CD8-positive, alpha-beta memory T cell (primary cell): ENCODE results near the gene TMEM131L. TPM values are rescaled to one million over a fixed set of nuclear protein-coding genes. Genes with fewer than 3 reads are reported as not detected.
"Not testable (repeated sequence)": the region's sequence is repeated elsewhere in the genome, so short reads cannot be mapped to it uniquely, and the experiment has no call there.

Source experiments
- CTCF ChIA-PET: fragments of 350-600 bp; sonication (Branson Sonifier 250); formaldehyde crosslinking; loops from one replicate; lab custom pipeline; 2021; ENCODE audit warnings: antibody characterized with exemption; lab: Charles Lee
- POLR2A ChIA-PET: fragments of 350-600 bp; sonication (Branson Sonifier 250); formaldehyde crosslinking; loops from one replicate; lab custom pipeline; 2021; ENCODE audit warnings: antibody characterized with exemption; lab: Charles Lee
- DNase-seq, 5 donors: peaks; one replicate each; pipeline versions ENCODE4 v3.0.0 to v3.0.0-alpha.2; 2020 to 2022; ENCODE audit warnings: mixed read lengths in 1 of 5
- H3K27ac ChIP-seq: one replicate; pipeline ENCODE4 v1.7.0; 2013; ENCODE audit warnings: low read depth, mild to moderate bottlenecking, low read length, moderate library complexity
- H3K27me3 ChIP-seq: 2 replicates; pipeline ENCODE4 v1.7.0; 2013; ENCODE audit warnings: low read length, mild to moderate bottlenecking; ENCODE audit not compliant: insufficient read depth, poor library complexity, severe bottlenecking
- H3K36me3 ChIP-seq: 2 replicates; pipeline ENCODE4 v1.7.0; 2013; ENCODE audit warnings: mild to moderate bottlenecking, low read length, moderate library complexity; ENCODE audit not compliant: insufficient read depth
- H3K4me1 ChIP-seq: 2 replicates; pipeline ENCODE4 v1.7.0; 2013; ENCODE audit warnings: mild to moderate bottlenecking, low read length, moderate library complexity; ENCODE audit not compliant: insufficient read depth
- H3K4me3 ChIP-seq: 2 replicates; pipeline ENCODE4 v1.7.0; 2013; ENCODE audit warnings: mild to moderate bottlenecking, low read length
- H3K9me3 ChIP-seq: 2 replicates; pipeline ENCODE4 v1.7.0; 2013; ENCODE audit warnings: mild to moderate bottlenecking, low read length
- H3K27ac Mint-ChIP-seq, 8 donors: one replicate each; pipeline ENCODE4 v1.8.0; 2020 to 2021; ENCODE audit warnings: mixed read lengths in 8 of 8, mild to moderate bottlenecking in 6 of 8, inconsistent platforms in 3 of 8, moderate library complexity in 3 of 8
- H3K27me3 Mint-ChIP-seq, 2 donors: one replicate each; pipeline ENCODE4 v1.8.0; 2020 to 2021; ENCODE audit warnings: mixed read lengths in 2 of 2, mild to moderate bottlenecking in 1 of 2, moderate library complexity in 1 of 2
- H3K36me3 Mint-ChIP-seq, 3 donors: one replicate each; pipeline ENCODE4 v1.8.0; 2020 to 2021; ENCODE audit warnings: mixed read lengths in 3 of 3, inconsistent platforms in 1 of 3, mild to moderate bottlenecking in 1 of 3
- H3K4me1 Mint-ChIP-seq, 3 donors: one replicate each; pipeline ENCODE4 v1.8.0; 2020 to 2021; ENCODE audit warnings: mixed read lengths in 3 of 3, inconsistent platforms in 1 of 3, mild to moderate bottlenecking in 1 of 3
- H3K4me3 Mint-ChIP-seq, 7 donors: one replicate each; pipeline ENCODE4 v1.8.0; 2020 to 2021; ENCODE audit warnings: mixed read lengths in 7 of 7, mild to moderate bottlenecking in 6 of 7, moderate library complexity in 4 of 7, inconsistent platforms in 2 of 7
- H3K9me3 Mint-ChIP-seq, 5 donors: one replicate each; pipeline ENCODE4 v1.8.0; 2020 to 2022; ENCODE audit warnings: mixed read lengths in 5 of 5, mild to moderate bottlenecking in 3 of 5, moderate library complexity in 2 of 5, inconsistent platforms in 1 of 5
- polyA plus RNA-seq: library from polyadenylated mRNA; unstranded; fragments of 300-500 nt; fragmentation: Illumina TruSeq; gene quantifications from one replicate; pipeline ENCODE4 v1.2.3, GENCODE V29; 2021
- total RNA-seq, 2 experiments: library from RNA; stranded (reverse); gene quantifications; one replicate each; pipeline ENCODE4 v1.2.3, GENCODE V29; 2021

The TMEM131L gene
- total and polyA plus RNA-seq, 3 experiments from 2014 or later = 28.1 to 29.6 (median 28.6) TPM

GRCh38 chr4:153471071-153471697 lies 5.0 kb downstream of the TMEM131L start:
- H3K27me3 Mint-ChIP-seq, H3K9me3 ChIP-seq, H3K9me3 Mint-ChIP-seq, H3K36me3 ChIP-seq, H3K27me3 ChIP-seq: not testable (repeated sequence)
- peak in 1 of 5 donors; percentile 17 for DNase-seq
- ChIA-PET CTCF (interaction anchor here (2.3 kb wide), 1 partner anchor 13 kb away, joined by 7 read pairs; no protein-coding TSS in a partner anchor), POLR2A (interaction anchor here (1.8 kb wide), 1 partner anchor 15 kb away, joined by 6 read pairs; no protein-coding TSS in a partner anchor)
- Histone ChIP-seq H3K4me1 (peaks cover 57% of the 10 kb centered on the region), H3K27ac (peak overlapping the region; percentile 43), H3K4me3 (peak overlapping the region; percentile 84)
- Mint-ChIP-seq H3K4me3 (peak overlapping the region; percentile 79 to 97 (median 94)), H3K36me3 (peaks cover 0 to 59% (median 24%) of the 10 kb centered on the region in 3 donors), H3K4me1 (peaks cover 69 to 80% (median 77%) of the 10 kb centered on the region in 3 donors), H3K27ac (peak overlapping the region; percentile 89 to 99 (median 96))

GRCh38 chr4:153471698-153472093 lies 5.5 kb downstream of the TMEM131L start:
- Mint-ChIP-seq H3K4me1 (peaks cover 70 to 81% (median 78%) of the 10 kb centered on the region in 3 donors), H3K9me3 (no peaks in the 10 kb centered on the region), H3K36me3 (peaks cover 0 to 58% (median 24%) of the 10 kb centered on the region in 3 donors), H3K27me3 (no peaks in the 10 kb centered on the region), H3K27ac (peak overlapping the region; percentile 89 to 99 (median 96)), H3K4me3 (peak overlapping the region; percentile 79 to 97 (median 94))
- DNase-seq = peak in 4 of 5 donors; percentile 27 to 64 (median 62)
- Histone ChIP-seq H3K27ac (peak overlapping the region; percentile 43), H3K4me3 (peak overlapping the region; percentile 57), H3K4me1 (peaks cover 57% of the 10 kb centered on the region), H3K27me3 (no peaks in the 10 kb centered on the region), H3K9me3 (no peaks in the 10 kb centered on the region), H3K36me3 (peaks cover 7% of the 10 kb centered on the region)
- CTCF ChIA-PET = interaction anchor here (1.7 kb wide), 1 partner anchor 102 kb away, joined by 5 read pairs; no protein-coding TSS in a partner anchor
- POLR2A ChIA-PET = interaction anchor here (0.6 kb wide), 1 partner anchor 9 kb away, joined by 4 read pairs; no protein-coding TSS in a partner anchor

DNA sequence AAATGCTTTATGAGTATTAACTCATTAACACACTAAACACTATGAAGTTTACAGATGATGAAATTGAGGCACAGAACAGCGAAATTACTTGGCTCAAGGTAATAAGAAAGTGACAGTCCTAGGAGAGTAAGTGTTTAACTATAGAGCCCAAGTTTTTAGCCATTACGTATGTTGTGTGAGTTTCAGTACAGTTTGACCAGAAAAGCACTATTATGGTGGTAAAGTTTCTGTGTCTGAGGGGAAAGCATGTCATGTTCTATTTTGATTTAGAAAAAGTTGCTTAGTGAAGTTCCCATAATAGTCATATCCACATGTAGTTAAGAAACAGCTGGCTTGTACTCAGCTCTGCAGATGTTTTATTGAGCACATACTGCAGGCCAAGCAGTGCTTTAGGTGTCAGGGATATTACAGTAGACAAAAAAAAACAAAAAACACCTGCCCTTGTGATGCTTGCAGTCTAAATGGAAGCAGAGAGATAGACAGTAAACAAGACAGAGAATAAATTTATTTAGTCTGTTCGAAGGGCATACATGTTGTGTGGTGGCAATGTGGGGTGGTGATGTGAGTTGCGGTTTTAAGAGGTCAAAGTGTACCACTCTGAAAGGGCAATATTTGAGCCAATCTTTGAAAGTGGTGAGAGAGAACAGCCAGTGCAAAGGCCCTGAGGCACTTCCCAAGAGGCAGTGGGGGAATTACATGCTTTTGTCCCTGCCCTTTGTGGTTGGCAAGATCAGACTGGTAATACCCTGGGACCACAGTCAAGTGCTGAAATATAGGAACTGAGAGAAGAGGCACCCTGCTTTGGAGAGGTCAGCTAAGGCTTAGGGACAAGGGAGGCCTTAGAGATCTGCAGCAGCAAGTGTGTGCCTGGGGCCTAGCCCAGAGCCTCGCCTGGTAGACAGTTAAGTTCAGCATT lies 6.2 kb downstream of the TMEM131L start:
- peaks cover 75 to 87% (median 84%) of the 10 kb centered on the region in 3 donors for H3K4me1 Mint-ChIP-seq
- H3K27me3 Mint-ChIP-seq = no peaks in the 10 kb centered on the region
- H3K9me3 Mint-ChIP-seq = no peaks in the 10 kb centered on the region
- no peak for DNase-seq
- Histone ChIP-seq H3K9me3 (no peaks in the 10 kb centered on the region), H3K4me3 (peak overlapping the region; percentile 16), H3K27me3 (no peaks in the 10 kb centered on the region), H3K4me1 (peaks cover 64% of the 10 kb centered on the region), H3K36me3 (peaks cover 12% of the 10 kb centered on the region), H3K27ac (peak overlapping the region; percentile 43)
- peak overlapping the region; percentile 89 to 99 (median 98) for H3K27ac Mint-ChIP-seq
- peak overlapping the region; percentile 79 to 97 (median 94) for H3K4me3 Mint-ChIP-seq
- ChIA-PET POLR2A (interaction anchor here (0.6 kb wide), 1 partner anchor 9 kb away, joined by 4 read pairs; no protein-coding TSS in a partner anchor), CTCF (interaction anchor here (1.0 to 1.7 kb wide), 2 partner anchors 11 to 102 kb away, joined by 3 to 5 read pairs; no protein-coding TSS in a partner anchor)
- peaks cover 6 to 60% (median 24%) of the 10 kb centered on the region in 3 donors for H3K36me3 Mint-ChIP-seq

DNA sequence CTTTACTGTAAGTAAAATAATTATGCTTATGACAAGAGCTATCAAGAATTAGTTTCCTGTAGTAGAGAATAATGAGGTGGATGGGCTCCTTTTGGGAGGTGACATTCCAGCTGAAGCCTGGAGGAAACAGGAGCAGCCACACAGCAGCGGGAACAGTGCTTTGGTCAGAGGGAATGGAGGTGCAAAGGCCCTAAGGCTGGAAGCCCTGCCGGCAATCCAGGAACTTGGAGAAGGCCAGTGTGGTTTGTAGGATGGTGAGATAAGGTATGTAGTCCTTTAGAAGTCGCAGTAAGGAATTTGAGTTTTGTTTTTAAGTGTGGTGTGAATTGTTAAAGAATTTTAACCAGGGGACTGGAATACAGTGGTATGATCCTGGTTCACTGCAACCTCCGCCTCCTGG lies 8.1 kb downstream of the TMEM131L start:
- no peak overlapping the region for H3K27ac ChIP-seq
- H3K4me1 Mint-ChIP-seq = peaks cover 75 to 89% (median 86%) of the 10 kb centered on the region in 3 donors
- H3K36me3 Mint-ChIP-seq = peaks cover 6 to 60% (median 26%) of the 10 kb centered on the region in 3 donors
- POLR2A ChIA-PET = interaction anchor here (0.6 kb wide), 1 partner anchor 36 kb away, joined by 3 read pairs; no protein-coding TSS in a partner anchor
- no peaks in the 10 kb centered on the region for H3K27me3 Mint-ChIP-seq
- H3K4me3 Mint-ChIP-seq = no peak overlapping the region
- CTCF ChIA-PET = interaction anchor here (1.0 kb wide), 1 partner anchor 99 kb away, joined by 3 read pairs; no protein-coding TSS in a partner anchor
- H3K27ac Mint-ChIP-seq = peak overlapping the region; percentile 25 to 95 (median 82)
- DNase-seq = no peak
- peaks cover 12% of the 10 kb centered on the region for H3K36me3 ChIP-seq
- no peaks in the 10 kb centered on the region for H3K9me3 ChIP-seq
- H3K4me1 ChIP-seq = peaks cover 76% of the 10 kb centered on the region
- no peaks in the 10 kb centered on the region for H3K9me3 Mint-ChIP-seq
- no peak overlapping the region for H3K4me3 ChIP-seq
- H3K27me3 ChIP-seq = no peaks in the 10 kb centered on the region

DNA sequence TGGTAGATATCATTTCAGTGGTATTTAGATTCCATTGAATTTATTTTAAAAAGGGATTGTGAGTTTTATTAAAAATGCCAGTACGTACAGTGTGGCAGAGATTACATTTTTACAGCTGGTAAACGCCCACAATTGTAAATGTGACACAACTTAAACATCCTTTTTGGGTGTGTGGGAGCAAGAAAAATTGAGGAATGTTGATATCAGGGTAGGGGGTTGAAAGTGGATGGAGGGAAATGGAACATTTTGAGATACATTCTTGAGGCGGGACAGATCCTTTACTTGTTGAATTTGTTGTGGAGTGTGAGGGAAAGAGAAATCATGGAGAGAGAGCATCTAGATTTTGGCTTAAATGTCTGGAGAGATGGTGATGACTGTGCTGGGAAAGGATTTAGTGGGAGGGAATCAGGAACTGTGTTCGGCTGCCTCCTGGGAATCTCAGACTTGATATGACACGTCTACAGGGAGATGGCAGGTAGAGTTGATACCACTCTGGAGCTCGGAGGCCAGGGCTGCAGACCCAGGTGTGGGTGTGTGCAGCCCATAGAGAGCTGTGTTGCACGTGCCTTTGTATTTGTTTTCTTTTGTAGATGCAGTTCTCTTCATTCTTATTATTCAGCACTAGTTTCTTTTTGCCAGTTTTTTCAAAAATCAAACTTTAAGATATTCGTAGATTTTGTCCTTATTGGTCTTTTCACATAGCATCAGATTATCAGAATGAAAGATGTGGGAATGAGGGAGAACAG lies 10.8 kb downstream of the TMEM131L start:
- Mint-ChIP-seq H3K36me3 (peaks cover 6 to 67% (median 27%) of the 10 kb centered on the region in 3 donors), H3K4me1 (peaks cover 61 to 80% (median 76%) of the 10 kb centered on the region in 3 donors), H3K4me3 (no peak overlapping the region), H3K27me3 (no peaks in the 10 kb centered on the region), H3K9me3 (no peaks in the 10 kb centered on the region), H3K27ac (peak overlapping the region; percentile 0 to 78 (median 34))
- Histone ChIP-seq H3K9me3 (no peaks in the 10 kb centered on the region), H3K4me3 (no peak overlapping the region), H3K27ac (no peak overlapping the region), H3K27me3 (no peaks in the 10 kb centered on the region), H3K4me1 (peaks cover 67% of the 10 kb centered on the region), H3K36me3 (peaks cover 12% of the 10 kb centered on the region)
- ChIA-PET POLR2A (no interaction called here), CTCF (interaction anchor here (1.8 to 2.0 kb wide), 2 partner anchors 10 to 44 kb away, joined by 4 to 5 read pairs; no protein-coding TSS in a partner anchor)
- DNase-seq = no peak

DNA sequence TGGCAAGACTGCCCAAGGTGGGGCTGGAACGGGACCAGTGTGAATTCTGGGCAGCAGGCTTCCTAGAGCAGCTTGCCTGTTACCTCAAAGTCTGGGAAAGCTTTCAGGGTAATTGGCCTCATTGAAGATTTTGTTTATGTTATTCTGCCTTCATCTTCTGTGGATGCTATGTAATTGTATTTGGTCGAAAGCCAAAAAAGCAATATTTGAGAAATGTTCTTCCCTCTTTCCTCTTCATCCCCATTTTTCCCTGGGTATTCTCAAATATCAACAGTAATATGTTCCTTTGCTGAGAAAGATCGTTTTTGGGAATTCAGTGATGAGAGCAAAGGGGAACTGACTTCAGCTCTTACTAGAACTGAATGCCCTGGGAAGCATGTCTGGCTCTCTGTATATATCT lies 12.9 kb downstream of the TMEM131L start:
- Histone ChIP-seq H3K36me3 (peaks cover 10% of the 10 kb centered on the region), H3K9me3 (no peaks in the 10 kb centered on the region), H3K4me3 (no peak overlapping the region), H3K27me3 (no peaks in the 10 kb centered on the region), H3K27ac (no peak overlapping the region), H3K4me1 (peaks cover 65% of the 10 kb centered on the region)
- H3K9me3 Mint-ChIP-seq = no peaks in the 10 kb centered on the region
- peaks cover 57 to 79% (median 78%) of the 10 kb centered on the region in 3 donors for H3K4me1 Mint-ChIP-seq
- ChIA-PET CTCF (interaction anchor here (1.0 to 2.0 kb wide), 5 partner anchors 8 to 95 kb away, joined by 3 to 7 read pairs (median 5); partner anchors contain the start of gene TMEM131L), POLR2A (interaction anchor here (1.1 kb wide), 1 partner anchor 11 kb away, joined by 3 read pairs; no protein-coding TSS in a partner anchor)
- peaks cover 6 to 50% (median 19%) of the 10 kb centered on the region in 3 donors for H3K36me3 Mint-ChIP-seq
- DNase-seq = no peak
- H3K27ac Mint-ChIP-seq = peak overlapping the region; percentile 22 to 82 (median 58)
- H3K4me3 Mint-ChIP-seq = no peak overlapping the region
- H3K27me3 Mint-ChIP-seq = no peaks in the 10 kb centered on the region

DNA sequence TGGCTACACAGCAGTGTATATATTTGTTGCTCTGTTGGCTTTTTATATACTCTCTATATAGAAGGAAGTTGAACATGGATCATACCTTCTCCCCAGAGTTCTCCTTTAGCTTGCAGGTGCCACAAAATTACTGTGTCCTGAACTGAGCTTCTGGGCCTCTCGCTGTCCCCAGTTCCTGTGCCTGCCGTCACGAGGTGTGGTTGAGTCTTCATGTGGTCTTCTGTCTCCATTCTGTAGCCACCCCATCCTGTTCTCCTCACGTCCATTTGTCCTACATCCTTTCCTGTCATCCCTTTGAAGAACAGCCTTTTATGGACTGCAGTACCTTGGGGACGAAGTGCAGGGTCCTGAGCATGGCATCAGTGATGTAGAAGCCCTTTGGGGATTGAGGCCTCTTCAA lies 14.5 kb downstream of the TMEM131L start:
- no peaks in the 10 kb centered on the region for H3K27me3 Mint-ChIP-seq
- Histone ChIP-seq H3K9me3 (no peaks in the 10 kb centered on the region), H3K27ac (no peak overlapping the region), H3K36me3 (peaks cover 6% of the 10 kb centered on the region), H3K4me1 (peaks cover 63% of the 10 kb centered on the region), H3K4me3 (no peak overlapping the region), H3K27me3 (no peaks in the 10 kb centered on the region)
- H3K36me3 Mint-ChIP-seq = peaks cover 6 to 38% (median 6%) of the 10 kb centered on the region in 3 donors
- CTCF ChIA-PET = interaction anchor here (1.0 to 4.5 kb wide), 4 partner anchors 11 to 74 kb away, joined by 3 to 22 read pairs (median 3); partner anchors contain the start of gene TMEM131L
- no peaks in the 10 kb centered on the region for H3K9me3 Mint-ChIP-seq
- POLR2A ChIA-PET = interaction anchor here (1.5 to 1.8 kb wide), 2 partner anchors 9 to 13 kb away, joined by 4 to 7 read pairs; no protein-coding TSS in a partner anchor
- H3K27ac Mint-ChIP-seq = peak overlapping the region; percentile 37 to 91 (median 84)
- H3K4me1 Mint-ChIP-seq = peaks cover 55 to 74% (median 73%) of the 10 kb centered on the region in 3 donors
- H3K4me3 Mint-ChIP-seq = peak overlapping the region in 3 of 7 donors; percentile 36 to 59 (median 53)
- DNase-seq = no peak
